SU-DHL-6 (cell line): ENCODE results near the gene ADIPOR2.
"Not testable (repeated sequence)": the region's sequence is repeated elsewhere in the genome, so short reads cannot be mapped to it uniquely, and the experiment has no call there.

ENCODE experiments used
- H2AFZ ChIP-seq: fragments of 200-600 bp; sonication (generic); 2 replicates; pipeline ENCODE4 v1.6.1; 2014; ENCODE audit warnings: low read depth, mild to moderate bottlenecking, moderate library complexity, mixed read lengths, antibody characterized with exemption, low read length; ENCODE audit not compliant: severe bottlenecking
- H3F3A ChIP-seq: fragments of 200-600 bp; shearing (Covaris generic); 2 replicates; pipeline ENCODE4 v1.6.0; 2016; ENCODE audit warnings: antibody characterized with exemption, mild to moderate bottlenecking; ENCODE audit not compliant: insufficient read depth
- H3K27ac ChIP-seq: fragments of 200-600 bp; sonication (generic); 2 replicates; pipeline ENCODE4 v1.5.1; 2016; ENCODE audit warnings: low read depth, mild to moderate bottlenecking, low read length, moderate library complexity, mixed read lengths
- H3K27me3 ChIP-seq: fragments of 200-600 bp; sonication (generic), shearing (Covaris generic); 2 replicates; pipeline ENCODE4 v1.6.0; 2014; ENCODE audit warnings: mild to moderate bottlenecking, low read length
- H3K36me3 ChIP-seq: fragments of 200-600 bp; sonication (generic); 2 replicates; pipeline ENCODE4 v1.6.1; 2014; ENCODE audit warnings: mild to moderate bottlenecking, low read length, mixed read lengths
- H3K4me2 ChIP-seq: fragments of 300-600, 200-600 bp; shearing (Covaris generic), sonication (generic); 2 replicates; pipeline ENCODE4 v1.6.0; 2014; ENCODE audit warnings: low read length, low read depth, mild to moderate bottlenecking; ENCODE audit not compliant: poor library complexity, severe bottlenecking
- H3K4me3 ChIP-seq: fragments of 200-600 bp; sonication (generic); 2 replicates; pipeline ENCODE4 v1.5.1; 2014; ENCODE audit warnings: antibody characterized with exemption, low read length, mild to moderate bottlenecking, mixed read lengths; ENCODE audit not compliant: insufficient read depth, poor library complexity, severe bottlenecking
- H3K79me2 ChIP-seq: fragments of 200-600 bp; sonication (generic); 2 replicates; pipeline ENCODE4 v1.6.1; 2014; ENCODE audit warnings: mild to moderate bottlenecking, low read length, moderate library complexity; ENCODE audit not compliant: insufficient read depth
- H3K9ac ChIP-seq: fragments of 200-600 bp; sonication (generic); 2 replicates; pipeline ENCODE4 v1.7.0; 2014; ENCODE audit warnings: mild to moderate bottlenecking, low read length
- H3K9me2 ChIP-seq: fragments of 200-600 bp; sonication (generic); replicated peaks from 2 replicates; pipeline ENCODE4 v1.6.1; 2014; ENCODE audit warnings: low read length; ENCODE audit not compliant: insufficient read depth
- H3K9me3 ChIP-seq: fragments of 200-600 bp; sonication (generic); 2 replicates; pipeline ENCODE4 v1.6.1; 2014; ENCODE audit warnings: low read length, mixed read lengths; ENCODE audit not compliant: insufficient read depth
- H4K20me1 ChIP-seq: fragments of 200-600 bp; sonication (generic); 2 replicates; pipeline ENCODE4 v1.6.1; 2014; ENCODE audit warnings: low read depth, mild to moderate bottlenecking, antibody characterized with exemption, low read length, moderate library complexity, mixed read lengths
- EZH2phosphoT487 ChIP-seq: fragments of 200-600 bp; sonication (generic), shearing (Covaris generic); conservative IDR thresholded peaks from 2 replicates; pipeline ENCODE4 v1.6.1; 2018; ENCODE audit warnings: mild to moderate bottlenecking, antibody characterized with exemption, low read length, moderate library complexity, mixed read lengths
- TF ChIP-seq, protein P1 (sequence below): fragments of 200-600 bp; sonication (generic); IDR thresholded peaks from one replicate; pipeline ENCODE4 v1.5.1; 2017; ENCODE audit warnings: antibody characterized with exemption, mild to moderate bottlenecking, low read length, moderate library complexity; ENCODE audit not compliant: insufficient read depth, poor library complexity, severe bottlenecking

The ADIPOR2 gene

DNA sequence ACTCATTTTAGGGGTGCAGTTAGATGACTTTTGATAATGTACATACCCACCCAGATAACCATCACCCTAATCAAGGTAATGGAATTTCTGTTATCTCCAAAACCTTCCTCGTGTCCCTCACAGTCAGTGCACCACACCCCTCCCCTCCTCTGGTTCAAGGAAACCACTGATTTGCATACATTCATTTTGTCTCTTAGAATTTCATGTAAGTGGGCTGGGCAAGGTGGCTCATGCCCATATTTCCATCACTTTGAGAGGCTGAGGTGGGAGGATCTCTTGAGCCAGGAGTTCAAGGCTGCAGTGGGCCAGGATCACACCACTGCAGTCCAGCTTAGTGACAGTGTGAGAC is 15.7 kb downstream of the ADIPOR2 start:
- Histone ChIP-seq H3K36me3 (0 out of 2 replicates have a peak, but pooled peaks cover 5% of the 10 kb centered on the region), H3K9ac (no peak overlapping the region), H2AFZ (no peak overlapping the region), H3K4me3 (no peak overlapping the region), H3K9me3 (no peaks in the 10 kb centered on the region), H3K27ac (no peak overlapping the region), H4K20me1 (peaks cover 16% of the 10 kb centered on the region), H3K27me3 (no peaks in the 10 kb centered on the region), H3K79me2 (peaks cover 100% of the 10 kb centered on the region), H3K9me2 (no peaks in the 10 kb centered on the region), H3F3A (peaks cover 6% of the 10 kb centered on the region; the same call in 1 of the 2 replicates), H3K4me2 (no peak overlapping the region)
- TF ChIP-seq EZH2phosphoT487, result no peak
- TF ChIP-seq, protein P1, sequence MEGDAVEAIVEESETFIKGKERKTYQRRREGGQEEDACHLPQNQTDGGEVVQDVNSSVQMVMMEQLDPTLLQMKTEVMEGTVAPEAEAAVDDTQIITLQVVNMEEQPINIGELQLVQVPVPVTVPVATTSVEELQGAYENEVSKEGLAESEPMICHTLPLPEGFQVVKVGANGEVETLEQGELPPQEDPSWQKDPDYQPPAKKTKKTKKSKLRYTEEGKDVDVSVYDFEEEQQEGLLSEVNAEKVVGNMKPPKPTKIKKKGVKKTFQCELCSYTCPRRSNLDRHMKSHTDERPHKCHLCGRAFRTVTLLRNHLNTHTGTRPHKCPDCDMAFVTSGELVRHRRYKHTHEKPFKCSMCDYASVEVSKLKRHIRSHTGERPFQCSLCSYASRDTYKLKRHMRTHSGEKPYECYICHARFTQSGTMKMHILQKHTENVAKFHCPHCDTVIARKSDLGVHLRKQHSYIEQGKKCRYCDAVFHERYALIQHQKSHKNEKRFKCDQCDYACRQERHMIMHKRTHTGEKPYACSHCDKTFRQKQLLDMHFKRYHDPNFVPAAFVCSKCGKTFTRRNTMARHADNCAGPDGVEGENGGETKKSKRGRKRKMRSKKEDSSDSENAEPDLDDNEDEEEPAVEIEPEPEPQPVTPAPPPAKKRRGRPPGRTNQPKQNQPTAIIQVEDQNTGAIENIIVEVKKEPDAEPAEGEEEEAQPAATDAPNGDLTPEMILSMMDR, result no peak

DNA sequence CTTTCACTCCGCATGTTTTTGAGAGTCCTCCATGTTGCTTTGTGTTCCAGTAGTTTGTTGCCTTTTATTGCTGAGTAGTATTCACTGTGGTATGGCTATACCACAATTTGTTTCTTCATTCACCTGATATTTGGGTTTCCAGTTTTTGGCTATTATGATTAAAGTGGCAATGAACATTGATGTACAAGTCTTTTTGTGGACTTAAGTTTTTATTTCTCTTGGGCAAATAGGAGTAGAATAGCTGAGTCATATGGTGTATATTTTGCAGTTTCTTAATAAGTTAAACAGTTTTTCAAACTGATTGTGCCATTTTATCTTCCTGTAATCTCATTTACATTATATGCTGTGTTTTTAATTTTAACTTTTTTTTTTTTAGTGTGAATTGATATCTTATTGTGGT is 16.2 kb downstream of the ADIPOR2 start:
- Histone ChIP-seq H3K9ac (no peak overlapping the region), H3K9me2 (no peaks in the 10 kb centered on the region), H2AFZ (no peak overlapping the region), H3K4me3 (no peak overlapping the region), H3K27me3 (no peaks in the 10 kb centered on the region), H3K27ac (no peak overlapping the region), H3K36me3 (0 out of 2 replicates have a peak, but pooled peaks cover 5% of the 10 kb centered on the region), H3K4me2 (no peak overlapping the region), H4K20me1 (peaks cover 16% of the 10 kb centered on the region), H3F3A (peaks cover 6% of the 10 kb centered on the region; the same call in 1 of the 2 replicates), H3K9me3 (no peaks in the 10 kb centered on the region), H3K79me2 (peaks cover 100% of the 10 kb centered on the region)
- TF ChIP-seq EZH2phosphoT487, result no peak
- TF ChIP-seq, protein P1, result no peak

DNA sequence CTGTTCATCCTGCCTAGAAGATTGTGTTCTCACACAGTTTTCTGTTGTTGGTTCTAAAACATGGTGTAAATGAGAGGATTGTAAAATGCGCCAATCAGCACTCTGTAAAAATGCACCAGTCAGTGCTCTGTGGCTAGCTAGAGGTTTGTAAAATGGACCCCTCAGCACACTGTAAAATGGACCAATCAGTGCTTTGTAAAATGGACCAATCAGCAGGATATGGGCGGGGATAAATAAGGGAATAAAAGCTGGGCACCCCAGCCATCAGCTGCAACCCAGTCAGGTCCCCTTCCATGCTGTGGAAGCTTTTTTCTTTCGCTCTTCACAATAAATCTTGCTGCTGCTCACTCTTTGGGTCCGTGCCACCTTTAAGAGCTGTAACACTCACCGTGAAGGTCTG is 19.1 kb downstream of the ADIPOR2 start:
- not testable (repeated sequence) for H3K9me3 ChIP-seq, H3K9me2 ChIP-seq, H3K9ac ChIP-seq, H3F3A ChIP-seq, H3K27ac ChIP-seq, H3K27me3 ChIP-seq, H2AFZ ChIP-seq, H3K4me3 ChIP-seq, H3K4me2 ChIP-seq, H3K36me3 ChIP-seq
- Histone ChIP-seq H4K20me1 (peaks cover 12% of the 10 kb centered on the region), H3K79me2 (peaks cover 100% of the 10 kb centered on the region)

DNA sequence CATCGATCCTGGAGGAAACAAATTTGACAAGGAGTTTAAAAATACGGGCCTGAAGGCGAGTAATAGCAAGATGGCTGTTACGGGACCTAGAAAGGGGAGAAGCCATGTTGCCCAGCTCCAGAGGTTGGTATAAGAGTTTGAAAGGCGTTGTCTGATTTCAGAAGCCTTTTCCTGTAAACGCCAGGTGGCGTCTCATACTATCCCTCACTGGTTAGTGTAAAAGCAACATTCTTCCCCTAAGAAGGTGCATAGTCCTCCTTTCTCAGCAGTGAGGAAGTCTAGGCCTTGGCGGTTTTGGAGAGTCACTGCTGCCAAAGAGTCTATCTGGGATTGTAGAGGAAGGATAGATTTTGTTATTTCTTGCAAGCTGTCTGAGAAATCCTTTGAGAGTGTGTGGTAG is 20.0 kb downstream of the ADIPOR2 start:
- Histone ChIP-seq H4K20me1 (peaks cover 12% of the 10 kb centered on the region), H3K79me2 (peaks cover 100% of the 10 kb centered on the region)
- not testable (repeated sequence) for H3K27ac ChIP-seq, H3K9me3 ChIP-seq, H3K4me3 ChIP-seq, H3K9ac ChIP-seq, H3K4me2 ChIP-seq, H3F3A ChIP-seq, H3K36me3 ChIP-seq, H3K27me3 ChIP-seq, H3K9me2 ChIP-seq, H2AFZ ChIP-seq

DNA sequence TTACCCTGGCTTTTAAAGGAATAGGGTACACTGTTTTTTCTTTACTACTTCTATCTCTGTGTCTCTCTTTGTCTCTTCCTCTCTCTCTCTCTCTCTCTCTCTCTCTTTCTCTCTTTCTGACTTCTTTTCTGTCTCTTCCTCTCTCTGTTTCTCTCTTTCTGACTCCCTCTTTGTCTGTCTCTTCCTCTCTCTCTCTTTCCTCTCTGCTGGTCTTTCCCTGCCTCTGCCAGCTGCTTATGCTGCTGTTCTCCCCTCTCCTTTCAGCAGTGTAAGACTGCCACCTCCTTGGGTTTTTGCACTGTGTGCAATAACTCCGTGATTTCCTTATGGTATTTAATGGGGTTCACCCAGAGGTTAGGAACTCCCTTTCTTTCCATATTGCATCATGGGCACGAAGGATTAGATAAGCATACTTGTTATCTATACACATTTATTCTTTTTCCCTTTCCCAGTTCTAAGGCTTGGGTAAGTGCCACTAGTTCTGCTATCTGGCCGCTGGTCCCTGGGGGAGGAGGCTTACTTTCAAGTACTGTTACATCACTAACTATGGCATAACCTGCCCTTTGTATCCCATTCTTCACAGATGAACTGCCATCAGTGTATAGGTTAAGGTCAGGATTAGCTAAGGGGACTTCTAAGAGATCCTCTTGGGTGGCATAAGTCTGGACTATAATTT is 20.8 kb downstream of the ADIPOR2 start:
- Histone ChIP-seq H3K79me2 (peaks cover 100% of the 10 kb centered on the region), H4K20me1 (peaks cover 11% of the 10 kb centered on the region)
- H3K4me3 ChIP-seq, H3K36me3 ChIP-seq, H2AFZ ChIP-seq, H3K9me2 ChIP-seq, H3F3A ChIP-seq, H3K4me2 ChIP-seq, H3K9ac ChIP-seq, H3K27ac ChIP-seq, H3K27me3 ChIP-seq, H3K9me3 ChIP-seq: not testable (repeated sequence)

DNA sequence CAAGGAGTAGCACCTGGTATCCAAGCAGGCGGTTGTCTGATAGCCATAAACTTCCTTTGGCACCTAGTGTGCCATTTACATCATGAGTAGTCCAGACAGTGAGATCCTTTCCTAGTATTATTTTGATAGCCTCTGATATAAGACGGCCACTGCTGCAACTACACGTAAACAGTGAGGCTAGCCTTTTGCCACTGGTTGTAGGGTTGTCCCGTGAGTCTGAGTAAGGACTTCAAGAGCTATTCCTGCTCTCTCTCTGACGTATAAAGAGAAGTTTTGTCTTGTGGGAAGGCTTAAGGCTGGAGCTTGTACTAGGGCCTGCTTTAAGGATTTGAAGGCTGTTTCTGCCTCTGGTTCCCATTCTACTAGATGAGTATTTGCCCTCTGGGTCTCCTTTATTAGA is 21.4 kb downstream of the ADIPOR2 start:
- not testable (repeated sequence) for H3F3A ChIP-seq, H3K36me3 ChIP-seq, H2AFZ ChIP-seq, H3K4me3 ChIP-seq, H3K27me3 ChIP-seq, H3K9me3 ChIP-seq, H3K4me2 ChIP-seq, H3K9me2 ChIP-seq, H3K9ac ChIP-seq, H3K27ac ChIP-seq
- Histone ChIP-seq H4K20me1 (peaks cover 15% of the 10 kb centered on the region), H3K79me2 (peaks cover 100% of the 10 kb centered on the region)
